NCI-H1048 (cell line): Measurements from ENCODE around the gene CSMD2.
A peak's percentile ranks its signal among the peaks of the same experiment; 100 is the strongest.

ENCODE experiments used
- DNase-seq: peaks from one replicate; lab custom pipeline; 2025; lab: John Stamatoyannopoulos, UW

The CSMD2 gene

GRCh38 chr1:33488624-33489023, 676.4 kb downstream of the CSMD2 start:
- DNase-seq: no peak

- no peak for DNase-seq
Measured at GRCh38 chr1:33482412-33482811, 682.6 kb downstream of the CSMD2 start.

GRCh38 chr1:33477451-33477850, 687.6 kb downstream of the CSMD2 start:
- DNase-seq: no peak

GRCh38 chr1:33473900-33474299, 691.1 kb downstream of the CSMD2 start:
- no peak for DNase-seq

GRCh38 chr1:33472269-33472980, 692.6 kb downstream of the CSMD2 start, which contains the start of gene ZSCAN20:
TSS of gene ZSCAN20 (plus strand) at chr1:33472645. CDS start at chr1:33479289, 6,644 bp downstream.
- DNase-seq: no peak

GRCh38 chr1:33471416-33471815, 693.6 kb downstream of the CSMD2 start:
- no peak for DNase-seq

GRCh38 chr1:33470495-33471012, 694.5 kb downstream of the CSMD2 start:
- peak; percentile 25 for DNase-seq

GRCh38 chr1:33469691-33470090, 695.3 kb downstream of the CSMD2 start:
- no peak for DNase-seq

GRCh38 chr1:33468967-33469366, 696.1 kb downstream of the CSMD2 start:
- DNase-seq: no peak

- no peak for DNase-seq
Measured at GRCh38 chr1:33468531-33468930, 696.5 kb downstream of the CSMD2 start.

GRCh38 chr1:33468011-33468410, 697.0 kb downstream of the CSMD2 start:
- no peak for DNase-seq

- DNase-seq: no peak
Measured at GRCh38 chr1:33466159-33466558, 698.9 kb downstream of the CSMD2 start.

GRCh38 chr1:33465316-33465715, 699.7 kb downstream of the CSMD2 start:
- no peak for DNase-seq

GRCh38 chr1:33464552-33464951, 700.5 kb downstream of the CSMD2 start:
- no peak for DNase-seq
